ENCODE results near the gene LIPH. TPM values are rescaled to one million over a fixed set of nuclear protein-coding genes. Genes with fewer than 3 reads are reported as not detected.

The LIPH gene
- total RNA-seq, 2 donors from 2014 or later, result 2.0 to 4.5 TPM

- no peak overlapping the region for H3K27ac ChIP-seq
- ATAC-seq (ENCODE audit: insufficient number of reproducible peaks, low FRiP score, low read depth) (no peak), DNase-seq (ENCODE audit: low spot score) (no peak)
- H3K36me3 ChIP-seq, result no peaks in the 10 kb centered on the region
- no peak overlapping the region for H3K4me3 ChIP-seq
- no peaks in the 10 kb centered on the region for H3K4me1 ChIP-seq (ENCODE audit: control insufficient read depth in 1 of 2, low read depth in 2 of 2)
- no peaks in the 10 kb centered on the region for H3K27me3 ChIP-seq (replicated peaks; ENCODE audit: insufficient read depth)
- no peak for TF ChIP-seq CTCF (IDR thresholded peaks at IDR 0.05)
- no peaks in the 10 kb centered on the region for H3K9me3 ChIP-seq
These were observed 30.8 kb downstream of the LIPH start for GRCh38 chr3:185521349-185522138.

- no peak for ATAC-seq (ENCODE audit: insufficient number of reproducible peaks, low FRiP score, low read depth)
- H3K4me3 ChIP-seq, result no peak overlapping the region
These were observed 33.4 kb downstream of the LIPH start for GRCh38 chr3:185519021-185519420.

GRCh38 chr3:185517387-185518130 lies 34.8 kb downstream of the LIPH start:
- TF ChIP-seq CTCF (IDR thresholded peaks at IDR 0.05), result no peak
- Histone ChIP-seq H3K4me1 (ENCODE audit: control insufficient read depth in 1 of 2, low read depth in 2 of 2) (no peaks in the 10 kb centered on the region), H3K4me3 (no peak overlapping the region), H3K9me3 (no peaks in the 10 kb centered on the region), H3K27me3 (replicated peaks; ENCODE audit: insufficient read depth) (no peaks in the 10 kb centered on the region), H3K27ac (no peak overlapping the region), H3K36me3 (no peaks in the 10 kb centered on the region)
- ATAC-seq (ENCODE audit: insufficient number of reproducible peaks, low FRiP score, low read depth) (no peak), DNase-seq (ENCODE audit: low spot score) (no peak)

More at GRCh38 chr3:185519021-185519420, 33.4 kb downstream of the LIPH start:
- Histone ChIP-seq H3K4me1 (ENCODE audit: control insufficient read depth in 1 of 2, low read depth in 2 of 2) (no peaks in the 10 kb centered on the region), H3K36me3 (no peaks in the 10 kb centered on the region), H3K27me3 (replicated peaks; ENCODE audit: insufficient read depth) (no peaks in the 10 kb centered on the region), H3K27ac (no peak overlapping the region), H3K9me3 (no peaks in the 10 kb centered on the region)
- no peak for DNase-seq (ENCODE audit: low spot score)
- TF ChIP-seq CTCF (IDR thresholded peaks at IDR 0.05), result no peak

GRCh38 chr3:185511711-185512110 lies 40.7 kb downstream of the LIPH start:
- TF ChIP-seq CTCF (IDR thresholded peaks at IDR 0.05), result no peak
- DNase-seq (ENCODE audit: low spot score), result no peak
- no peaks in the 10 kb centered on the region for H3K36me3 ChIP-seq
- H3K9me3 ChIP-seq, result no peaks in the 10 kb centered on the region
- ATAC-seq (ENCODE audit: insufficient number of reproducible peaks, low FRiP score, low read depth), result no peak
- no peaks in the 10 kb centered on the region for H3K27me3 ChIP-seq (replicated peaks; ENCODE audit: insufficient read depth)
- H3K27ac ChIP-seq, result no peak overlapping the region
- no peaks in the 10 kb centered on the region for H3K4me1 ChIP-seq (ENCODE audit: control insufficient read depth in 1 of 2, low read depth in 2 of 2)
- no peak overlapping the region for H3K4me3 ChIP-seq

GRCh38 chr3:185508335-185508991 lies 43.9 kb downstream of the LIPH start:
- Histone ChIP-seq H3K36me3 (no peaks in the 10 kb centered on the region), H3K27me3 (replicated peaks; ENCODE audit: insufficient read depth) (no peaks in the 10 kb centered on the region), H3K27ac (no peak overlapping the region), H3K9me3 (no peaks in the 10 kb centered on the region), H3K4me1 (ENCODE audit: control insufficient read depth in 1 of 2, low read depth in 2 of 2) (no peaks in the 10 kb centered on the region), H3K4me3 (no peak overlapping the region)
- DNase-seq (ENCODE audit: low spot score), result no peak
- TF ChIP-seq CTCF (IDR thresholded peaks at IDR 0.05), result no peak
- ATAC-seq (ENCODE audit: insufficient number of reproducible peaks, low FRiP score, low read depth), result no peak

Data from thoracic aorta (tissue), 2 donors.